GM21515 (cell line): ENCODE results near the gene SLC4A7.

Source experiments
- ATAC-seq: cut with Tn5 transposase; IDR thresholded peaks from one replicate; pipeline ENCODE4 v1.9.1; 2021; ENCODE audit not compliant: unreplicated experiment

The SLC4A7 gene

DNA sequence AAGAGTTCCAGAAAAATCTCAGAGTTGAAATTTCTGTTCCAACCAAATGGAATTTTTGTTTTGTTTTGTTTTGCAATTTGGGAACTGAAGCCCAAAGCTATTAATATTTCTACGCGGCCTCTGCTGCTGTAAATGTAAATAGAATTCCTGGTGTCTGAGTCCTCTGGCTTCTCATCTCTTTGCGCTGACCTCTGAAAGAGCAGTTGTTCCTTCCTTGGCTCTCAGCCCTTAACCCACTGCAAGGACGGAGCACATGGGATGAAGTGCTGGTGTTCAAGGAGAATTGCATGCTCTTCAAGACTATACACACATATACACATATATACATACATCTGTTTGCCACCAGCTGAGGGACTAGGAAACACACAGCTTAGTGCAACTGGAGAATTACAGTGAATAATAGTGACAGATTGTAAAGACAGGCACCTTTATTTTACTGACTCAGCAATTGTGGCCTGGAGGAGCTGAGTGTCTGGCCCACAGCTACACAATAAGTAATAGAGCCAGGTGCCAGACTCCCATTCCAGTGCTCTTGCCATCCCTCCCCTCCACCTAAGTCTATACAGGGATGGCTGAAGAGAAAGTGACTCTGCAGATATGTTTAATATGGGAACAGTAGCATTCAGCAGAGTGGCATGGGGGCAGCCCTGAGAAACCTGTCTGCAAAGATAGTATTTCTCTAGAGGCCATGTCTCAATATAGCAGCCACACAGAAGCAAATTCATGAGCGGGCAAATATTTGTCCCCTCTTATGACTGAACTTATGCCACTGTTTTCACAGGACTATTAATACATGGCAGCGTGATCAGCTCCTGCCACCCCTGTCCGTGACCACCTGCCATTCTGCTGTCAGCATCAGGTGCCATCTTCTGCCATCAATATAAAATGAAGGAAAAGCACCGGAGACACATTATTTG lies 157.3 kb downstream of the SLC4A7 start:
- ATAC-seq, result no peak

DNA sequence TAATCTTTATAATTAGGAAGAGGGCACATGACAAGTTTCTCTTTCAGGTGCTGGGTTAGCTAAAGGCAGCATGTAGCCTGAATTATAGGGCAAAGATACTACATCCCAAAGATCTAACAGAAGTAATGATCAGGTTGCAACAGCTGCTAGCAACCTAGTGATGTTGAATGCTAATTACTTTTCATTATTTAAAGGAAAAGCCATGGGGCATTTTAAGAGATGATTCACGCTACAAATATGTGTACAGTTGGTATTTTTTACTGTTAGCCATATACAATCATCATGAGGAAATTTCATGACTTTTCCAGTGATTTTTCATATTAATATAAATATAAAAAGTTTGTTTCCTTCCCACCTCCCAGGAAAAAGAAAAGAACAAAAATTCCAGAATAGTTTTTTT lies 158.0 kb downstream of the SLC4A7 start:
- ATAC-seq, result no peak

DNA sequence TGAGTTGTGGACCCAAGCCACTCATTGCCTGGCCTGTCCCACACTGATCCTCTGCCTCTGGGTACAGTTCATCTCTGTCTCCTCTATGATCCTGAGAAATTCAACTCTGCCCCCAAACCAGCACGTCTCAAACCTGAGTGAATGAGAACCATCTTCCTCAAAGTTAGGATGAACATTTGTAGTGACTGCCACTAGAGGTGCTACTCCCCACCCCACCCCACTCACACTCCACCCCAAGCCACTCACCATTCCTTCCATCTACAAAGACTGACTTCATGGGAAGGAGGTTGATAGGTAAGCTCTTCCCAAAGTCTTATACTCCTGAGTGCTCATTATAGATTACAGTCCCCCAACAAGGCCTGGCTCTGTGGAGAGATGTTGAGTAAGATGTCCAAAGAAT lies 158.8 kb downstream of the SLC4A7 start:
- ATAC-seq, result no peak

DNA sequence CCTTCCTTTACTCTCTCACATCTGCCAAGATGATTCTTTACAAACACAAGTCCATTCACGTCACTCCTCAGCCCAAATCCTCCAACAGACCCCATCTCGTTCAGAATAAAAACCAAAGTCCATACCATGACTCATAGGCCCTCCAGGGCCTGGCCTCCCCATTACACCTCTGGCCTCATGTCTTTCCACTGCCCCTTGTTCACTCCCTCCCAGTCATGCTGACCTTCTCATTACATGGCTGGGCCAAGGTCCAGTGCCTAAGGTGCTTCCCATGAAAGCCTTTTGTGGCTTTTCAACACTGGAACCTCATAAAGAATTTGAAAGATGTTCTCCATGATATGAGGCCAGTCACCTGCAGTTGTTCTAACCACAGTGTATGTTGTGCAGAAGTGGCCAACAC lies 159.5 kb downstream of the SLC4A7 start:
- no peak for ATAC-seq

DNA sequence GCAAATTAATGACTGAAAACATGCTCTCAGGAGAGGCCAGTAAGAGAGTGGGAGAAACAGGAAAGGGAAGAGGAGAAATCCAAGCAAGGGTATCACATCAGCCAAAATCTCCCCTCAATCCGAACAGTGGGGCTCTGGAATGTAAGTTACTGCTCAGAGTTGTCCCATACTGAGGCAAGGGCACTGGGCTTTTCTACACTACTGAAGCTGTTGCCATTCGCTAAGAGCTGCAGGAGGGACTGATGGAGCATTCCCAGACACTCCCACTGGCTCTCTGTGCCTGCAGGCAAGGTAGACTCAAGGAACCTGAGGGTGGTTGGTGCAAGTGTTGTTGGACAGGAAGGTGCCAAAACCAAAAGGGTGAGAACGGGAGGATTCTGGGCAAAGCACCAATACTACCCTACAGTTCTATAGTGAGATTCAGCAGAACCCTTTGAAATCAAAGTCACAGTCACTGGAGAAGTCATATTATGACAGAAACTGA lies 161.1 kb downstream of the SLC4A7 start:
- ATAC-seq, result no peak
